HG02938 (cell line): ENCODE measurements around the gene OGFOD3.
"Not testable (repeated sequence)": the region's sequence is repeated elsewhere in the genome, so short reads cannot be mapped to it uniquely, and the experiment has no call there.

Experiments
- ATAC-seq: cut with Tn5 transposase; IDR thresholded peaks from one replicate; pipeline ENCODE4 v1.9.1; 2021; ENCODE audit warnings: mild to moderate bottlenecking, moderate library complexity; ENCODE audit not compliant: unreplicated experiment

Gene OGFOD3

DNA sequence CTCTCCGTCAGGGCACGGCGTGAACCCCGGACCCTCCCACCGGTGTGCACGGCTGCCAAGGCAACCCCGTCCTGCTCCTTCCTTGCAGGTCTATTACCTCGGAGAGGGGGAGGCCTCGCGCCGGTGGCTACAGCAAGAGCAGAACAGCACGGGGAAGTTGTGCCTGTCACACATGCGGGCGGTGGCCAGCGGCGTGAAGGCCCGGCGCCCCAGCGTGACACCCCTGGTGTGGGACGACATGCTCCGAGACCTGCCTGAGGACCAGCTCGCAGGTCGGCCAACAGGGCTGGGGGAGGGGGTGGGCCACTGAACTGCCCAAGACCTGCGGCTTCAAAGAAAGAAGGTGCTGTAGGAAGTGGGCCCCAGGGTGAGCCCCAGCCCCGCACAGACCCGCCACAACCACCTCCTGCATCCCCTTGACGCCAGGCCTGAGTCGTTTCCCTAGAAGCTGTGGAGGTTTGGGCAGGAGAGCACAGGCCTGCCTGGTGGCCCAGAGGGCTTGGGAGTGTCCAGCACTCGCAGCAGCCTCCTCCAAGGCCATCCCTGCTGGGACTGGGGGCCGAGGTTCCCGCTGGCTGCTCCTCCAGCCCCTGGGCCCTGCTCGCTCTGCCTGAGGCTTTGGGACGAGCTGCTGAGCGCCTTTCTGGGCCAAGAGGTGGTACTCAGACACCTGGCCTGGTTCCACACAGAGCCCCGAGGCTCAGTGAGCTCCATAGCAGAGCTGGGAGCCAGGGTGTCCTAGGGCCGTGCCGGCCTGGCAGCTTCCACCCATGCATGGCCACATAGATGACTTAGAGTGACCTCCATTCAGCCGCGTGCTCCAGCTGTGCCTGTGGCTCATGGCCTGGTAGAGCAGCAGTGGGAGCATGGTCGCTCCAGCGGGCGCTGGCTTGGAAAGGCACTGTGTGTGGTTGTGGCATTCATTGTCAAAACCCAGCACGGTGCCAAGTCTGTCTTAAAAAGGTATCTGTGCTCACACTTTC lies 17.5 kb upstream of the OGFOD3 start:
- no peak for ATAC-seq

DNA sequence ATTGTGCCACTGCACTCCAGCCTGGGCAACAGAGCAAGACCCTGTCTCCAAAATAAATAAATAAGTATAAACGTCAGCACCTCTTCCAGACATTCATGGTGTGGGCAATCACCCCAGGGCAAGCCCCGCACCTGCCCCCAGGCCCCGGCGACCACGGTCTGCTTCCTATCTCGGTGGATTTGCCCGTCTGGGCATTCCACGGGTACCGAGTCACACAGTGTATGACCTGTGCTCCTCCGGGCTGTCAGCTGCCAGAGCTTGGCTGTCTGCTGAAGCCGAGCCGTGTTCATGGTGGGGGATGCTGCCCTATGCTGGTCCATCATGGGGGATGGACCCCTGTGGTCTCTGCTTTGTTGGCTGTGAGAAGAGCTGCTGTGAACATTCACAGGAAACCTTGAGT lies 16.7 kb upstream of the OGFOD3 start:
- no peak for ATAC-seq

DNA sequence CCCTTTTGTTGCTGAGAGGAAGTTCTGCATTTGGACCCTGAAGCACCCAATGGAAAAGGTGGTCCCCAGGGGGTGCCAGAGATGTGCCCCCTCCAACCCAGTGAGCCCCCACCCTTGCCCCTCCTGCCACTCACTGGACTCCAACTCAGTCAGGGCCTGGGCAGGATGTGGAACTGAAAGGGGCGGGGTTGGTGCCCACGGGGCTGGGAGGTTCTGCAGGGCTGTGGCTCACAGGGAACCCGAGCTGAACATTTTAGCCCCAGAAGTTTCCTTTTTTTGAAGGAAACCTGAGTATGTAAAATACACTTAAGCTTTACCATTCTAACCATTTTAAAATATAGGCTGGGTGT lies 15.8 kb upstream of the OGFOD3 start:
- ATAC-seq = no peak

DNA sequence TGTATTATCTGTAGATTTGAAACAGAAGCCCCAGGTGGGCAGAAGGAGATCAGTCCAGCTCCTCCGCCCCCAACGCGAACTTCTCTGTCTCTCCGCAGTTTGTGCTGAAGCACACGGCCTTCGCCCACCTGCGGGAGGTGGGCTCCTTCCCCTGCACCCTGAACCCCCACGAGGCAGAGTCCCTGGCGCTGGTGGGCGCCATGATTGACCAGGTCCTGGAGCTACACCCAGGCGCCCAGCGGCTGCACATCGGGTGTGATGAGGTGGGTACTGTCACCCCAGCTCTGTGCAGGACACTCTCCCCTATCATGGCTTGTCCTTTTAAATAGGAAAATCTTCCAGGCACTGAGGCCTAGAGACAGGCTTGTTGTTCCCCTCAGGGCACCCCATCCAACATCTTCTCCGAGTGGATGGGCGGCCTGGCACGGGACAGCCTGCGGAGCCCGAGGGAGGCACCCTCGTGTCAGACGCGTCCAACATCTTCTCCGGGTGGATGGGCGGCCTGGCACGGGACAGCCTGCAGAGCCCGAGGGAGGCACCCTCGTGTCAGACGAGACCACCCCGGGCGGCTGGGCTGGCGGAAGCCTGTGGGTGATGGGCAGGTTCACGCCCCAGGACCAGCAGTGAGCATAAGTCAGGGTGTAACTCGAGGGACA lies 15.3 kb upstream of the OGFOD3 start:
- ATAC-seq = no peak

DNA sequence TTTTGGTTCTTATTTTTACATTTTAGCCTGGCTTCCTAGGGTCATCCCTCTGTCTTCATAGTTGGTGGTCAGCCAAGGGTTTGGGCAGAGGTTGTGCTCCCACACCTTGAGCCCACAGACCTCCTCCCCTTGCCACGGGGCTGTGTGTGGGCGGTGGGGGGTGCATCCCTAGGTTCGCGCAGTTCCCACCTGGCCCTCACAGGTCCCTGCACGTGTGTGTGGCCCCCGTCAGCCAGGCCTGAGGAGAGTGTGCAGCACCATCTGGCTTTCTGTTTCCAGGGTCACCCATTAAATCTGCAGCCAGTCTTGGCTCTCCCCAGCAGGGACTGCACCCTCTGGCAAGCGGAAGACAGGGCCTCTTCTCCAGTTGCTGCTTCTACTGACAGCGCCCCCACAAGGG lies 13.6 kb upstream of the OGFOD3 start:
- ATAC-seq = no peak

DNA sequence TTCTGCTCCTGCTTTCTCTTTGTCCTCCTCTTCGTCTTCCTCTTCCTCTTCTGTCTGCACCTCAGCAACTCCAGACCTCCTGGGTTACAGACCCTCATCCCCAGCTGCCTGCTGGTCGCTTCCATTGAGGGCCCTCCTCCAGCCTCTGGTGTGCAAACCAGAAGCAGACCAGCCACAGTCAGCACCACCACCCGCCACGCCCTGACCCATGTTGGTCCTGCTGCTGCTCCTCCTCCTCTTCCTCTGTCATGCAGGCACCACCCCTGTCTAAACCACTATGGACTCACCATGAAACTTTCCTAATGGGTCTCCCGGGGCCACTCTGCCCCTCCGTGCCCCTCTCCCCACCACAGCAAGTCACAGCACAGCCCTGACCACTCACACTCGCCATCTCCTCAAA lies 11.4 kb upstream of the OGFOD3 start:
- no peak for ATAC-seq

DNA sequence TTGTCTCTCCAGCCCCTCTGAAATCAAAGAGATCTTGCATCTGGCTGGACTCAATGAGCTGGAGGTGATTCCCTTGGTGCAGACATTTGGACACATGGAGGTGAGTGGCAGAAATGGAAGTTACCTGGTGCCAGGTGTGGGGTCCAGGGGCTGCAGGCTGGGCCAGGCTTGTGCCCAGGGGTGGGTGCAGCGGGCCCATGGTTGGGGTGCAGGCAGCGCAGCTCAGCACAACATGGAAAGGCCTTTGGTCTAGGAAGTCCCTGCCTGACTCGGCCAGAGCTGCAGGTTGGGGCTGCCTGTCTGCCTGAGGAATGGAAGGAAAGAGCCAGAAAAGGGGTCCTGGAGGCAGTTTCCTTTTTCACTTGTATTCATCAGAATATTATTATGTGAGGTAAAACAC lies 10.2 kb upstream of the OGFOD3 start:
- no peak for ATAC-seq

DNA sequence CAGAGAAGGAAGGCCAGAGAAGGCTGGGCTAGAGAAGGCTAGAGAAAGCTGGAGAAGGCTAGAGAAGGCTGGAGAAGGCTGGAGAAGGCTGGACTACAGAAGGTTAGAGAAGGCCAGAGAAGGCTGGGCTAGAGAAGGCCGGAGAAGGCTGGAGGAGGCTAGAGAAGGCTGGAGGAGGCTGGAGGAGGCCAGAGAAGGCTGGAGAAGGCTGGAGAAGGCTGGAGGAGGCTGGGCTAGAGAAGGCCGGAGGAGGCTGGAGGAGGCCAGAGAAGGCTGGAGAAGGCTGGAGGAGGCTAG lies 6.4 kb upstream of the OGFOD3 start:
- no peak for ATAC-seq

DNA sequence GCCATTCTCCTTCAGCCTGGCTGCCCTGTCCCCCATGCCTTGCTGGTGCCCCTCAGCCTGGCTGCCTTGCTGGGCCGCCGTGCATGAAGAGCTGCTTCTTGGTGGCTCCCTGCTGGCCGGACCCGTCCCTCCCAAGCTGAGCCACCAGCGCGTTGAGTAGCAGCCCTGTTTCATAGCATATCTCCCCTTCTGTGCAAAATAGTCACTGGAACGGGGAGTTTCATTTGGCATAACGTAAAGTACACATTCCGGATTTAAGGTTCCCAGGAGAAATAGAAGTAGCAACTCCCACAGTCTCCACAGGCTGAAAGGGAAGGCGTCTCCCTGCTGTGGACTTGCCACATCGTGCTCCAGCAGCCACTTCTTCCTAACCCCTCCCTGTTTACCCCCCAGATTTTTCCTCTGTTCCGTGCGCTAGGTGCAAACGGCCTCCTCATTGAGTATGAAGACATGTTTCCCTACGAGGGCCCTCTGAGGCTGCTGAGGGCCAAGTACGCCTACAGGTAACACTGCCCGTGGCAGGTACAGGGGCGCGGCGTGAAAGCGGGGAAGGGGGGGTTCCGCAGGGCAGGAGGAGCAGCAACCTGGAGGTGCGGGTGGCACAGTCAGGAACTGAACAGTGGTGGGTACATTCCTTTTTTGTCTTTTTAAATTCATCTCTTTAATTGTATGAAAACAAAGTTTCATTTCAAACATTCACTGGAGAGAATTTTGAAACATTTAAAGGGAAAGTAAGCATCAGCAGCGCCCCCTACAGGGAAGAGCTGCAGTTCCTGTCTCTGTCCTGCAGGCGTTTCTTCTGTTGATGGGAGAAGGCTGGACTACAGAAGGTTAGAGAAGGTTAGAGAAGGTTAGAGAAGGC lies 5.8 kb upstream of the OGFOD3 start:
- ATAC-seq = no peak

DNA sequence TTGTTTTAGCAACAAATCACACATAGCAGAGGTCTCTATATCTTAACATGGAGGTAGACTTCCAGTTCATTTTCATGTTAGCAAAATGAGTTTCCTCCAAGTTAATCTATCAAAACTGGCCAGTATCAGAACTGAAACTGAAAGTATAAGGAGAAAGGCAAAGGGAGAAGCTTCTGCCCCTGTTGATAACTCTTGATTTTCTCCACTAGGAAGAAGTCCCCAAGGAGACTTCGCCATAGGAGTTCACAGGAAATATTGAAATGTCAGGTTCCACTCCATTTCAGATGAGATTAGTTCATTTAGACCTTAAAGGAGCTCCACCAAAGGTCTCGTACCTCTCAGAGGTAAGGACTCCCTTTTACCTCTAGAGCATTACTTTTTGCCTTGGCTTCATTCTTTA lies 1.2 kb upstream of the OGFOD3 start:
- no peak for ATAC-seq

DNA sequence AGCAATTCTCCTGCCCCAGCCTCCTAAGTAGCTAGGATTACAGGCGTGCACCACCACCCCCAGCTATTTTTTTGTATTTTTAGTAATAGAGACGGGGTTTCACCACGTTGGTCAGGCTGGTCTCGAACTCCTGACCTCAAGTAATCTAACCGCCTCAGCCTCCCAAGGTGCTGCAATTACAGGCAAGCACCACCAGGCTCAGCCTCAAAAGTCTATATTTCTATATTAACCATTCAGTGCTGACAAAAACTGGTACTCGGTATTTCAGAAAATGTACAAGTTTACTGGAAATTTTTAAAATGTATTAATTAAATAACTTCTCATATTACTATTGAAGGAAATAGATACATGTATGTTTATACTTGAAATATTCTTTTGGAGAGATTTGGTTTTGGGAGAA lies 1.6 kb downstream of the OGFOD3 start:
- ATAC-seq = no peak

DNA sequence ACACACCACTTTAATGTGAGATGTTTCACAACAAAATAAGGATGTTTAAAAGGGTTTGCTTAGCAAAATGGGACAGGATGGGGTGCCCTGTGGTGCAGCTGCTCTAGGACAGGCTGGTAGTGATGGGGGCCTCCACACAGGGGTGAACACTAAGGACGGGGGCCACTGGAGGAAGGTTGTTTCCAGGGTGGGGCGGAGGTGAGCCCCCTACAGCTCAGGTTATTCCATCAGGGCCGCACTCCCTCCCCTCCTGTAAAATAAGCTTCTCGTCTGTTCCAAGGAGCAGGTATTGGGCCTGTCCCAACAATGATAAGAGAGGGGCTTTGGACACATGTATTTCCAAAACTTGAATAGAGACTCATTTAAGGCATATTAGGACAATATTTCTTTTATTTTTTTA lies 2.1 kb downstream of the OGFOD3 start:
- ATAC-seq = no peak

DNA sequence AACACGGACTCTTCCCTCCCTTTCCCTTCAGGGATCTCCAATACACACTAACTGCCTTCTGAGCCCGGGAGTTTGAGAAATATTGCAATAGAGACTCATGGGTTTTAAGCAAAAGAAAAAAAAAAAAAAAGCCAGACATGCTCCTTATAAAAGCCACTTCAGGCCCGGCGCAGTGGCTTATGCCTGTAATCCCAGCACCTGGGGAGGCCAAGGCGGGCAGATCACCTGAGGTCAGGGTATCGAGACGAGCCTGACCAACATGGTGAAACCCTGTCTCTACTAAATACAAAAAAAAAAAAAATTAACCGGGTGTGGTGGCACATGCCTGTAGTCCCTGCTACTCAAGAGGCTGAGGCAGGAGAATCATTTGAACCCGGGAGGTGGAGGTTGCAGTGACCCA lies 2.6 kb downstream of the OGFOD3 start:
- no peak for ATAC-seq

DNA sequence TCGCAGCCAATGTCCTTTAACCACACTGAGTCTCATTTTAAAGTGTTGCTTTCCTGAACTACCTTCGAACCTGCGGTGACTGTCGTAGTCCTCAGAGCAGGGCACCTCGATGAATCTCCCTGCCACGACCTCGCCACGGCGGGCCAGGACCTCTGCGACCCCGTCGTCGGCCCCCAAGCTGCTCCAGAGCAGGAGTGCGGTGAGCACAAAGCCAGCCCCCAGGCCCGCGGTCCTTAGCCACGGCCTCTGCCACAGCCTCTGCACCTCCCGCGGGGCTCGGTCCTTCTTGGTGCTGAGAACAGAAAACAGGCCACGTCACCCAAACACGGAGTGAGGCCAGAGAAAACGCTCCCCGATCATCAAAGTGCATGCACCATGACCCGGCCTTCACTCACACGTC lies 3.0 kb downstream of the OGFOD3 start:
- no peak for ATAC-seq

DNA sequence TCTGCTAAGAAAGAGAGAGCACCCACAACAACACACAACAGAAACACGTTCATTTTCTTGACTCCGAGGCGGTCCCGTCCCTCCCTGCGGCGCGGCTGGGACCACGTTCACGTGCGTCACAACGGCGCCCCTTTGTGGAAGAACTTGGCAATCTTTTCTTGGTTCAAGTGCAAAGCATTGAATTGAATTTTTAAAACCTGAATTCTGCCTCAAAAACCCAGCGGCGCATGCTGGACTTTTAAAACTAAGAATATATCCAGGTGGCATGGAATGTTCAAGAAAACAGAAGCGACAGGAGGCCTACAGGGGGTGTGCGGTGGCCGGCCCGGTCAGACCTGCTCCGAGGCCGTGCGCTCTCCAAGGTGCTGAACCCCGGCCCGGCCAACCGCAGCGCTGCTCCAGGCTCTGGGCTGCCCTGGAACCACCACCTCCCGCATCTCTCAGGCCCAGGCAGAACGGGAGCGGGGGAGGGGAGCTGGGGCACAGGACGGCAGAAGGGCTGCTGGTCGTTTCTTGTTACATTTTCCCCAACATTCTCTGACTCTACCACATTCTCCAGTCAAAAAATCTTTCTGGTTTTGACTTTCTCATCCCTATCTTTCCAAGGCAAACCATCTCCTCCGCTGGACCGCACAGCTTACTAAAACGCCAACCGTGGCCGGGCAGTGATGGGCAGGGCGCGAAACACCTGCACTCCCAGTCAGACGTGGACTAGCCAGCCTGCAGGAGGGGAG lies 3.7 kb downstream of the OGFOD3 start:
- ATAC-seq = no peak

DNA sequence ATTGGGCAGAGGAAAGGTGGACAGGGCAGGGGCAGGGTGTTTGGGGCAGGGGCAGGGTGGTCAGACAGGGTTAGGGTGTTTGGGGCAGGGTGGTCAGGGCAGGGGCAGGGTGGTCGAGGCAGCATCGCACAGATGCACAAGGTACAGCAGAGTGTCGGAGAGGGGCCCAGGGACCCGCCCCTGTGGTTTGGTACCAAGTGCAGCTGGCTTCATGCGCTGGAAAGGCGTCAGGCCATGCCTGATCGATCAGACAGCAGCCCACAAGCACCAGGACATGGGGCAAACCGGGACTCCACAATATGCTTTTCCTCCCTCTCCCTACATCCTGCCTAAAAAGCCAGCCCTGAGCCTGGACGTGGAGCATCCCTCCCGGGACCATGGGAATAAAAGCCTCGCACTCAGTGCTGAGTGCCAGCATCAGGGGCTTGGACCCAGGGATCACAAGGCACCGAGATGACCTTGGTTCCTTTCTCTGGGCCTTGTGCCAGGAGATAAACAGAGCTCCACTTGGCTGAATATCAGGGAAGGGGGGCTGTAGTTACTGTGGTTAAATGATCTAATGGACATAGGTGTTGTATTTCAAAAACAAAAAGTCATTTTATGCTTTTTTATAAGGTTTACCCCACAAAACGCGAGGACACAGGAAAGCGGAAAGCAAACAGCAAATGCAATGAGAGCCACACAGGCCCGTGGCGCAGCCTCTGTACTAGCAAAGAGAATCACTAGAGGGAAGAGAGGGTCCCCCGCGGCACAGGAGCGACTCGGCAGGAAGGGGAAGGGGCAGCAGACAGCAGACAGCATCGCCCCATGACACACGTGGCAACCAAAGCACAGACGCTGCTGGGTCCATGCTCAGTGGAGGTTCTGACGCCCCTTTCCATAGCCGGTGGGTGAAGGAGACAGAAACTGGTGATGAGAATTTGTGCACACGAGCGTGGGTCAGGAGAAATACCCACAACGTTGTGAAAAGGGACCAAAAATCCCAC lies 5.6 kb downstream of the OGFOD3 start:
- no peak for ATAC-seq

DNA sequence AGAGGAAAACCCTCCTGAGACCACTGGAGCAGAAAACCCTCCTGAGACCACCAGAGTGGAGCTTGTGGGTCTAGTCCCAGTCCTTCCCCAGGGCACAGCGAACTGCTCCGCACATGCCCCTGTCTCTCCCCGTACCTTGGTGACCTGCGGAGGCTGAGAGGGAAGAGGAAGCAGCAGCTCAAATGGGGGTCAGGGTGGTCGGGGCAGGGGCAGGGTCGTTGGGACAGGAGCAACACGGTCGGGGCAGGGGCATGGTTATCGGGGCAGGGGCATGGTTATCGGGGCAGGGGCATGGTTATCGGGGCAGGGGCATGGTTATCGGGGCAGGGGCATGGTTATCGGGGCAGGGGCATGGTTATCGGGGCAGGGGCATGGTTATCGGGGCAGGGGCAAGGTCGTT lies 6.3 kb downstream of the OGFOD3 start:
- ATAC-seq = not testable (repeated sequence)

DNA sequence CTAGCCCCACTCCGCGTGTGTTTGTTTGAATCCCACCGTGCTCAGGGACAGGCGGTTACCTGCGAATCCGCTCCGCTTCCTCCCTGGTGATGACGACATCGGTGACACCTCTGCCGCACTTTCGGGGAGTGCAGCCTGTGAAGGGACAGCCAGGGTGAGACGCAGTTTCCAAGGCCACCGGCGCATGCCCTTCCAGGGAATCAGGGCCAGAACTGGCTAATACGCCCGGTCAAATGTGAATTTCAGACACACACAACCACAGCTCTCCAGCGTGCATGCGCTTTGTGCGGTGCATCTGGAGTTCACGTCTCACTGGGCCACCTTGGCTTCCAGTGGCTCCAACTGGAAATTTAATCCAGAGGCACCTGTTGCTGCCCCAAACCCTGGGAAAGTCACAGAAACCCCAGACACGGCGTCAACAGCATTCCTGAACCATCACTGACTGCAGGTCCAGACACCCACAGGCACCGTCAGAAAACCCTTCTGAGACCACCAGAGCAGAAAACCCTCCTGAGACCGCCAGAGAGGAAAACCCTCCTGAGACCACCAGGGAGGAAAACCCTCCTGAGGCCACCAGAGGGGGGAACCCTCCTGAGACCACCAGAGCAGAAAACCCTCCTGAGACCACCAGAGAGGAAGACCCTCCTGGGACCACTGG lies 6.9 kb downstream of the OGFOD3 start:
- no peak for ATAC-seq

DNA sequence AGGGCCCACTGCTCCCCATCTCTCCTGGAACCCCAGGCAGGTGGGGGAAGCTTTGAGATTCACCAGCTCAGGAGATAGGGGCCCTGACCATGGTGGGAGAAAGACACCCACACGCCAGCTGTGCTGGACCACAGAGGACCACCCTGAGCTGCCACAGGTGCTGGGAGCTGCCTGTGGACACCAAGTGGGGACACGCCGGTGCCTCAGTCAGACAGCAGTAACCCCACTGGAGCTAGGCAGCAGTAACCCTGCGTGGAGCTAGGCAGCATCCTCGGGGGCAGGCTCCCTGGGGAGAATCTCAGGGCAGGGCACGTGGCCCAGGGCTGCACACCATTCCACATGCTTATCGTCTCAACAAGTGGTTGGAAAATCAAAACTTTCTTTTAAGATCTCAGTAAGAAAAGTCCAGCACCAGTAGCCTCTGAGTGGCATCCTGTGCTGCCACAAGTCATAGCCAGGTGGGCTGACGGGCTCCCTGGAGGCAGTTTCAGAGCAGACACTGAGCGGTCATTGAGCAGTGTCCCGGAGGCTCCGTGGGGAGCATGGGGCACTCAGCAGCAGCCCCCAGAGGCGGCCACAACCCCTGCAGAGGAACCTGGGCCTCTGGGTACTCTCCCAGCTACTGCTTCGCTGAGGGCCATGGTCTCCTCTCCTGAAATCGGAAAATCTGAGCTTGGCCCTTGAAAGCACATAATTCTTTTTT lies 8.2 kb downstream of the OGFOD3 start:
- ATAC-seq = no peak
